NCI-H1092 (cell line): Measurements from ENCODE around the gene TNFSF13.

Source experiments
- DNase-seq: peaks from one replicate; lab custom pipeline; 2025; lab: John Stamatoyannopoulos, UW

The TNFSF13 gene

DNA sequence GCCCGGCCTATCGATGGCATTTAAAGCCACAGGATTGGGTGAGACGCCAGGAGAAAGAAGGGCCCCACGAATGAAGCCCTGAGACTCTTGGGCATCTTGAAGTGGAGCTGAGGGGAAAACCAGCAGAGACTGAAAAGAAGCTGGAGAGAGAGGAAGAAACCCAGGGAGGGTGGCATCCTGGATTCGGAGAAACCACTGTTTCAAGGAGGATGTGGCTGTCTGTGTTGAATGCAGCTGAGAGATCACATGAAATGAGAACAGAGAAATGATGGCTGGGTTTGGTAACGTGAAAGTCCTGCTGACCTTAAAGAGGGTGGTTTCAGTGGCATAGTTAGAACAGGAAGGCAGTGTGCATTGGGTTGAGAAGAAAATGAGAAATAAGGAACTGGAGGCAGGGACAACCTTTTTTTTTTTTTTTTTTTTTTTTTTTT is 5.9 kb upstream of the TNFSF13 start:
- DNase-seq = no peak

DNA sequence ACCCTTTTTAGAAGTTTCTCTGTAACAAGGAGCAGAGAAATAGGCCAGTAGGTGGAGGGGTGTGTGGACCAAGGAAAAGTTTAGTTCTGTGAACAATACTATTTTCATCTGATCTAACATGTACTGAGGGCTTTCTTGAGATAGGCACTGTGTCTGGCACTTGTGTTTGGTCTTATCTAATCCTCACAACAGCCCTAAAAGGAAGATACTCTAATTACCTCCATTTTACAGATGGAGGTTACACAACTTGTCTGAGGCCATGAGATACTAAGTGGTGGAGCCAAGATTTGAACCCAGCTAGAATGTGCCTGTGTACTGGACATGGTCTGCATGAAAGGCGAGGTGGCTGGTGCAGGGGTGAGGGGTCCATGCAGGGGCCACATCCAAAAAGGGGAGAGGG is 5.2 kb upstream of the TNFSF13 start:
- DNase-seq = no peak

DNA sequence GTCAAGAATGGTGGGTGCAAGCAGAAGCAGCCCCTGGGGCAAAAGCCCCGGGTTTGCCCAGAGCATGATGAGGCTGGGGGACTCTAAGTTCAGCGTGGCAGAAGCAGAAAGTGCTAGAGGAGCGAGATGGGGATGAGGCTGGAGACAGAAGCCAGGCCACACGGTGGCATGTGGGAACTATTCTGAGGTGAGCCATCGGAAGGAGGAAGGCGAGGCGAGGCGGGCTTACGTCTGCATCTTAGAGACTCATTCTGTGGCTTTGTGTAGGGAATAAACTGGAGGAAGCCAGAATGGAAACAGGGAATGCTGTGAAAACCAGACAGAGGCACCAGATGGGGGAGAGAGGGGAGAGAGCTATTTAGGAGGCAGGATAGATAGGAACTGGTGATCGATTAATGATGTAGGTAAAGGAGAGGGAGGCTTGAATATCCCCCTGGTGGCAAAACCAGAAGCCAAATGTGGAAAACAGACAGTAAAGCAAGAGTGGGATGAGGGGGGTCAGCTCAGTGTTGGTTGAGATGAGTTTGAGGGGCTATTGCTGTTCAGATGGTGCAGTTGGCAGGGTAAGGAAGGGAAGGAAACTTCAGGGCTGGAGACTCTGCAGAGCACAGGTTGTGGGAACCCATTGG is 3.1 kb upstream of the TNFSF13 start:
- no peak for DNase-seq

DNA sequence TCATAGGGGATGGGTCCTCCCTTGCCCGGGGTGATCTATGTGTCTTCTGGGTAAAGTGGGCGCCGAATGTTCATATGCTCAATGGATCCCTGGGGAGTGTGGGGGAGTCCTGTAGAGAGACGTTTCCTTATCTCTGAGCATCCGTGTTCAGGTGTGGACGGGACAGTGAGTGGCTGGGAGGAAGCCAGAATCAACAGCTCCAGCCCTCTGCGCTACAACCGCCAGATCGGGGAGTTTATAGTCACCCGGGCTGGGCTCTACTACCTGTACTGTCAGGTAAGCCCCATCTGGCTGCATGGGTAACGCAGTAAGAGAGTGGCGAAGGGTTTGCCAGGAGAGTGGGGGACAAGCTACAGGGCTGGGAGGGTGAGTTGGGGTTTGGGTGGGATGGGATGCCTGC is 1.9 kb upstream of the TNFSF13 start:
- DNase-seq = no peak

DNA sequence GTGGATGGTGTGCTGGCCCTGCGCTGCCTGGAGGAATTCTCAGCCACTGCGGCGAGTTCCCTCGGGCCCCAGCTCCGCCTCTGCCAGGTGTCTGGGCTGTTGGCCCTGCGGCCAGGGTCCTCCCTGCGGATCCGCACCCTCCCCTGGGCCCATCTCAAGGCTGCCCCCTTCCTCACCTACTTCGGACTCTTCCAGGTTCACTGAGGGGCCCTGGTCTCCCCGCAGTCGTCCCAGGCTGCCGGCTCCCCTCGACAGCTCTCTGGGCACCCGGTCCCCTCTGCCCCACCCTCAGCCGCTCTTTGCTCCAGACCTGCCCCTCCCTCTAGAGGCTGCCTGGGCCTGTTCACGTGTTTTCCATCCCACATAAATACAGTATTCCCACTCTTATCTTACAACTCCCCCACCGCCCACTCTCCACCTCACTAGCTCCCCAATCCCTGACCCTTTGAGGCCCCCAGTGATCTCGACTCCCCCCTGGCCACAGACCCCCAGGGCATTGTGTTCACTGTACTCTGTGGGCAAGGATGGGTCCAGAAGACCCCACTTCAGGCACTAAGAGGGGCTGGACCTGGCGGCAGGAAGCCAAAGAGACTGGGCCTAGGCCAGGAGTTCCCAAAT is 1.3 kb upstream of the TNFSF13 start:
- no peak for DNase-seq

DNA sequence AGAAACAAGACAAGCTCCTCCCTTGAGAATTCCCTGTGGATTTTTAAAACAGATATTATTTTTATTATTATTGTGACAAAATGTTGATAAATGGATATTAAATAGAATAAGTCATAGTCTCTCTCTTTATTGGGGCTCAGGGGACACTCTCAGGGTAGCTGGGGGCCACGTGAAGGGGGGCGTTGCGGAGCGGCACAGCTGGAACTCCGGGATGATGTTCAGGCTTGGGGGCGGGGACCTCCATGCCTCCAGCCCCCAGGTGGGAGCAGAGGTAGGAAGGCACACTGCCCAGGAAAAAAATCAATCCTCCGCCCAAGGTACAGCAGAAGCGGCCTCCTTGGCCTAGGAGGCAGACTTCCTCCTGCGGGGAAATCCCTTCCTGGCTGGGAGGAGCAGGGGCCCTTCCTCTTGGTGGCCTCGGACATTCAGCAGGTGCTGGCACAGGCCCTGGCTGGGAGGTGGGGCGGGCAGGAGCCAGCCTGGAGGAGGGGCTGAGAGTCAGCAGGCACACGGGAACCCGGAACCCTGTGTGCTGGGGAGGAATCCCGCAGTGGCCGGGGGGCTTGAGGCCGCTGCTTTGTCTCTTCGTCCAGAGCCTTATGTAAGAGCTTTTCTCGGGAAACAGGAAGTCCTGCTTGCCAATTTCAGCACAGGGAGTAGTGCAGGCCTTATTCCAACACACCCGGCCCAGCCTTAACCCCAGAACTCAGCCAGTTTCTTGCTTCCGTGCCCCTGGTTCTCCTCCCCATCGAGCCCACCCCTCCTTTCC is 591 bp upstream of the TNFSF13 start:
- DNase-seq = peak; percentile 46

DNA sequence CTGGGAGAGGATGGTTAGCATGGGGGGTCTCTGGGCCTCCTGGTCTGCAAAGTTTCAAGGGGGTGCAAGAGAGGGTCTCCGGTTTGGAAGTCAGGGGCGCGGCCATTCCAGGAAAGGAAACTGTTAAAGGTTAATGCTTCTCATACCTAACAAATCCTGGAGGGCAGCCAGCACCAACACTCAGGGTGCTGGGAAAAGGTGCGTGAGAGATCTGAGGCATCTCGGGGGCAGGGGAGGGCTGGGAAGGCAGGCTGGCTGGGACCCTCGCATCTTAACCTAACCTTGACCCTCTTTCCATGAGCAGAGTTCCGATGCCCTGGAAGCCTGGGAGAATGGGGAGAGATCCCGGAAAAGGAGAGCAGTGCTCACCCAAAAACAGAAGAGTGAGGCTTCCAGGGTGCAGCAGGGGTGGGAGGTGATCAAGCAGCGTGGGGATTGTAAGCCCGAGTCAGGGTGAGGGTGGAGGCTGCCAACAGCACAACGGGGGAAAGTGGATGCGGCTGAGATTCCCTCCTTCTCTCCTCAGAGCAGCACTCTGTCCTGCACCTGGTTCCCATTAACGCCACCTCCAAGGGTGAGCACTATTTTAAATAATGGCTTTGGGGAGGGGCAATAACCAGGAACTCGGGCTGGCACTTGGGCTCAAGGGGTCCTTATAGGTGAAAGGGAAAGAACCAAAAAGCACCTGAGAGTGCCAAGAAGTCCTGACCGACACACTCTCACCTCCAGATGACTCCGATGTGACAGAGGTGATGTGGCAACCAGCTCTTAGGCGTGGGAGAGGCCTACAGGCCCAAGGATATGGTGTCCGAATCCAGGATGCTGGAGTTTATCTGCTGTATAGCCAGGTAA is 996 bp downstream of the TNFSF13 start:
- DNase-seq = no peak

DNA sequence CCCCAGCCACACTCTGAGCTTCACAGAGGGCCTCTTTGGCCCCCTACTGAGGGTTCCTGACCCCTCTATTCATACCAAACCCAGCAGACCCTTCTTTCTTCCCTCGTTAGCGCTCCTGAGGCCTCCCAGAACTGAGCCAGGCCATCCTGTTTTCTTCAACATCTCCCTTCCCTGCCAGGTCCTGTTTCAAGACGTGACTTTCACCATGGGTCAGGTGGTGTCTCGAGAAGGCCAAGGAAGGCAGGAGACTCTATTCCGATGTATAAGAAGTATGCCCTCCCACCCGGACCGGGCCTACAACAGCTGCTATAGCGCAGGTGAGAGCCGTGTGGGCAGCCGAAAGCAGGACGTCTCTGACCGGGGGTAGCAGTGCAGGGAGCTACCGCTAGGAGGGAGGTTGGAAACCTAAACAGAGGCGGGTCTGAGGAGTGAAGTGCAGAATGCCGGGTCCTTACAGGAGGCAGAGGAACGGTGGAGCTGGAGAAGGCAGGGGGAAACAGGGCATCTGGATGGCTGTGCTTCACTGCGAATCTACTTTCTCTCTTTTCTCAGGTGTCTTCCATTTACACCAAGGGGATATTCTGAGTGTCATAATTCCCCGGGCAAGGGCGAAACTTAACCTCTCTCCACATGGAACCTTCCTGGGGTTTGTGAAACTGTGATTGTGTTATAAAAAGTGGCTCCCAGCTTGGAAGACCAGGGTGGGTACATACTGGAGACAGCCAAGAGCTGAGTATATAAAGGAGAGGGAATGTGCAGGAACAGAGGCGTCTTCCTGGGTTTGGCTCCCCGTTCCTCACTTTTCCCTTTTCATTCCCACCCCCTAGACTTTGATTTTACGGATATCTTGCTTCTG is 1.9 kb downstream of the TNFSF13 start:
- DNase-seq = no peak

DNA sequence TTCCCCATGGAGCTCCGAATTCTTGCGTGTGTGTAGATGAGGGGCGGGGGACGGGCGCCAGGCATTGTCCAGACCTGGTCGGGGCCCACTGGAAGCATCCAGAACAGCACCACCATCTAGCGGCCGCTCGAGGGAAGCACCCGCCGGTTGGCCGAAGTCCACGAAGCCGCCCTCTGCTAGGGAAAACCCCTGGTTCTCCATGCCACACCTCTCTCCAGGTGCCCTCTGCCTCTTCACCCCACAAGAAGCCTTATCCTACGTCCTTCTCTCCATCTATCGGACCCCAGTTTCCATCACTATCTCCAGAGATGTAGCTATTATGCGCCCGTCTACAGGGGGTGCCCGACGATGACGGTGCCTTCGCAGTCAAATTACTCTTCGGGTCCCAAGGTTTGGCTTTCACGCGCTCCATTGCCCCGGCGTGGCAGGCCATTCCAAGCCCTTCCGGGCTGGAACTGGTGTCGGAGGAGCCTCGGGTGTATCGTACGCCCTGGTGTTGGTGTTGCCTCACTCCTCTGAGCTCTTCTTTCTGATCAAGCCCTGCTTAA is 2.6 kb downstream of the TNFSF13 start:
- DNase-seq = peak; percentile 55

DNA sequence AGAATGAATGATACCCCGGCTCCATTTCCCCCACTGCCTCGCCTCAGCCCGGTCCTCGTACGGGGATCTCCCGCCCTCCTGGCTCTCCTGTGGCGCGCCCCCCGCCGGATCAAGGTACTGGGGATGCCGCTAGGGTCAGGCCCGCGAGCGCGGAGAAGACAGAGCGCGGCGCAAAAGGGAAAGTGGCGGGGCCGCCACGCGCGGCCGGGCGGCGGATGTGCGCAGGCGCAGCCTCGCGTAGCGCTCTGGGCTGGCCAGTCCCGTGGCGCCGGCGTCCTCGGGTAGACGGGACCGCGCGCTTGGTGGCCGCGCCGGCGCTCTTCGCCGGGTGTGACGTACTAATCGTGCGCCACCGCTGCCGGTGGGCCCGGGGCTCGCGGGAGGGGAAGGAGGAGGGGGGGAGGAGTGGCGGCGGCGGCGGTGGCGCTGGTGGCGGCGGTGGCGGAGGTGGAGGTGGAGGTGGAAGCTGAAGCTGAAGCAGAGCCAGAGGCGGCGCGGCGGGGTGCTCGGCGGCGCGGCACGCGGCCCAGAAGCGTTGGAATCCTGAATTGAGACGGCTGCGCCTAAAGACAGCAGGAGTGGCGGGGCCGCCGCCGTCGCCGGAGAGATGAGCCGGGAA is 3.1 kb downstream of the TNFSF13 start, which contains the start of gene SENP3:
Gene SENP3 (plus strand): TSS at position 331 of the 619 bp plus-strand sequence. CDS start 1,158 bp downstream, outside the sequence.
- peak; percentile 75 for DNase-seq

DNA sequence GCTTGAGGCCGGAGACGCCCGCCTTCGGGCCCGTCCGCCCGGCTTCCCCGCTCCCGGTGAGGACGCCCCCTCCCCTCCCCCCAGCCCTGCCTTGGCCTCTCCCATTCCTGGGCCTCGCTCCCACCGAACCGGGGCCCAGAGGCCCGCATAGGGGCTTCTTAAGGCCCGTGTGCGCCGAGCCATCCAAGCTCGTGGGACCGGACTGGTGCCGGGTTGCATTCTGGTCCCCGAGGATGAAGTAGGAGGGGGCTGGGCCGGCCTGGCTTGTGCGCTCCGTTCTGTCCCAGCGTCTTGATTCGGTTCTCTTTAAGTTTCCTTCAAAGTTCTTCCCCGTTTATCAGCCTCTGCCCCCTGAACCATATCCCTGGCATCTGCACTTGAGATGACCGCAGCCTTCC is 3.7 kb downstream of the TNFSF13 start:
- DNase-seq = no peak

DNA sequence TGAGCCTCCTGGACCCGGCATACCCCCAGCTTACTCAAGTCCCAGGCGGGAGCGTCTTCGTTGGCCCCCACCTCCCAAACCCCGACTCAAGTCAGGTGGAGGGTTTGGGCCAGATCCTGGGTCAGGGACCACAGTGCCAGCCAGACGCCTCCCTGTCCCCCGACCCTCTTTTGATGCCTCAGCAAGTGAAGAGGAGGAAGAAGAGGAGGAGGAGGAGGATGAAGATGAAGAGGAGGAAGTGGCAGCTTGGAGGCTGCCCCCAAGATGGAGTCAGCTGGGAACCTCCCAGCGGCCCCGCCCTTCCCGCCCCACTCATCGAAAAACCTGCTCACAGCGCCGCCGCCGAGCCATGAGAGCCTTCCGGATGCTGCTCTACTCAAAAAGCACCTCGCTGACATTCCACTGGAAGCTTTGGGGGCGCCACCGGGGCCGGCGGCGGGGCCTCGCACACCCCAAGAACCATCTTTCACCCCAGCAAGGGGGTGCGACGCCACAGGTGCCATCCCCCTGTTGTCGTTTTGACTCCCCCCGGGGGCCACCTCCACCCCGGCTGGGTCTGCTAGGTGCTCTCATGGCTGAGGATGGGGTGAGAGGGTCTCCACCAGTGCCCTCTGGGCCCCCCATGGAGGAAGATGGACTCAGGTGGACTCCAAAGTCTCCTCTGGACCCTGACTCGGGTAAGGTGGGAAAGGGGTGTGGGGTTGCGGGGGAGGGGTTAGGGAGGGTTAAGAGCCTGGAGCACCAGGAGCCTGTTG is 4.7 kb downstream of the TNFSF13 start:
- no peak for DNase-seq

DNA sequence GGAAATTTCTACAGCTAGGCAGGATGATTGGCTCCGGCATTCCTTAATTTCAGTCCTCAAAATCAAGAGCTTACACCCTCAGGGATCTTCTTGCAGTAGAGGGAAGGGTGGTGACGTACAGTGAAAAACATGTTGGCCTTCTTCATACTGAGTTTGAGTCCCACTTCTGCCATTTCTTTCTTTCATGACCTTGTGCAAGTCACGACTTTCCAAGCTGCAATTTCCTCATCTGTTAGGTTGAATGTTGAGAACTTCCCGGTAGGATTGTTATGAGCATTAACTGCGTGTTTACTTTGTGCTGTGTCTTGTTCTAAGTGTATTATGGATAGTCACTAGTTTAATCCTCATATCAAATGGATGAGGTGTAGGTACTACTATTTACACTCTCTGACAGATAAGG is 11.0 kb downstream of the TNFSF13 start:
- DNase-seq = no peak

DNA sequence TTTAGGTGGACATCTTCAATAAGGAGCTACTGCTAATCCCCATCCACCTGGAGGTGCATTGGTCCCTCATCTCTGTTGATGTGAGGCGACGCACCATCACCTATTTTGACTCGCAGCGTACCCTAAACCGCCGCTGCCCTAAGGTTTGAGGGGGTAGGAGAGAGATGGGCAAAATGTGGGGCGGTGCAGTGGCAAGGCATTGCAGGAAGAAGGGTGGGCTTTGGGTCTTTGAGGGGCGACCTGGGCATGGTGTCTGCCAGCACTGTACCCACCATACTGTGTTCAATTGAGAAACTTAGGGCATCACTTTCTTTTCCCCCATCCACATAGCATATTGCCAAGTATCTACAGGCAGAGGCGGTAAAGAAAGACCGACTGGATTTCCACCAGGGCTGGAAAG is 11.8 kb downstream of the TNFSF13 start:
- no peak for DNase-seq

DNA sequence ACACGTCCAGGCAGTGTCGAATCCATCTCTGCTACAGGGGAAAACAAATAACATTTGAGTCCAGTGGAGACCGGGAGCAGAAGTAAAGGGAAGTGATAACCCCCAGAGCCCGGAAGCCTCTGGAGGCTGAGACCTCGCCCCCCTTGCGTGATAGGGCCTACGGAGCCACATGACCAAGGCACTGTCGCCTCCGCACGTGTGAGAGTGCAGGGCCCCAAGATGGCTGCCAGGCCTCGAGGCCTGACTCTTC is 13.7 kb downstream of the TNFSF13 start:
- no peak for DNase-seq

DNA sequence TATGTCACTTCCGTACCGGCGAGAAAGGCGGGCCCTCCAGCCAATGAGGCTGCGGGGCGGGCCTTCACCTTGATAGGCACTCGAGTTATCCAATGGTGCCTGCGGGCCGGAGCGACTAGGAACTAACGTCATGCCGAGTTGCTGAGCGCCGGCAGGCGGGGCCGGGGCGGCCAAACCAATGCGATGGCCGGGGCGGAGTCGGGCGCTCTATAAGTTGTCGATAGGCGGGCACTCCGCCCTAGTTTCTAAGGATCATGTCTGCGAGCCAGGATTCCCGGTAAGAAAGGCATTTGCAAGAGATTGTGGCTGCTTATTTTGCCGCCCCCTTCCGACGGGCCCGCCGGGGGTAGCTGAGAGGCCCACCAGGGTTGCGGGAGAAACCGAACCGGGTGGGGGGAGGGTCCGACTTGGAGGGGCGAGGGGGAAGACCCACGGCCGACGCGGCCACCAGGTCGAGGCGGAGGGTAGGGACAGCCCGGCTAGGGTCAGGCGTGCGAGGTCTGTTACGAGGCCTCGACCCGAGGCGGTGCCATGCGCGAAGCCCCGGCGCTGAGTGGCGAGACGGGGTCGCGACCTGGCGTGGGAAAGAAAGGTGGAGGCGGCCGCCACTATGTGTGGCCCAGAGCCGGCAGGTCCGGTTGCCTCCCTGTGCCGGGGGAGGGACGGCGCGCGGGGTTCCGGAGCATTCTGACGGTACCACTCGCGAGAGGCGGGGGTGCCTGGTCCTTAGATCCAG is 14.2 kb downstream of the TNFSF13 start:
- peak; percentile 97 for DNase-seq

DNA sequence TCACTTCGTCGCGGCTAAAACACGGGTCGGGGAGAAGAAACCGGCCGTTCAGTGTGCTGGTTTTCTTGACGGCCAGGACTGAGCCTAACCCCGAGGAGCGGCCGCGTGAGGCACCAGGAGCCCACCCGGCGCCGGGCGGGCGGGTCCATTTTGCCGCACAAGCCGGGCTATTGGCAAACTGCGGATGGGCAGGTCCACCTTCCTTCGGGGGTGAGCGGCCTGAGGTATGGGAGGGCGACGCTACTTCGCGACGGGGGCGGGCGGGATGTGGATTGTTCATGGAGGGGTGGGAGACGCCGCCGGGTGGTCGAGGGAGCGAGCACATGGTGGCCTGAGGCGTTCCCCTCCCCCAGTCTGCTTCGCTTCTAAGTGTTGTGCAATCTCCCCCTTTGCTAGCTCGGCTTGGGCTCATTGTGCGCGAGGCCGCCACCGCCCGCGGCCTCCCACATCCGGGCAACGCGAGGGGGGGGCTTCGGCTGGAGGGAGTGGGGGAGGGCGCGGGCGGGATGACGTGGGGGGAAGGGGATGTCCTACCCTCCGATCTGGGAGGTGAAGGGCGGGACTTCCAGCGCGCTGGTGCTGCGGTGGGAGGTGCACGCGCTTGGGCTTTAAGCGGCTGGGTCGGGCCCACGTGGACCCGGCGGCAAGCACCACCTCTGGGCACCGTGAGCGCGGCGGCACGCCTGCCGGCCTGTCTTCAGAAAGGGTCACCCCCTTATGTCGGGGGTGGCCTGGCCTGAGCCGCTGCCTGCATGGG is 15.0 kb downstream of the TNFSF13 start:
- DNase-seq = peak; percentile 58

DNA sequence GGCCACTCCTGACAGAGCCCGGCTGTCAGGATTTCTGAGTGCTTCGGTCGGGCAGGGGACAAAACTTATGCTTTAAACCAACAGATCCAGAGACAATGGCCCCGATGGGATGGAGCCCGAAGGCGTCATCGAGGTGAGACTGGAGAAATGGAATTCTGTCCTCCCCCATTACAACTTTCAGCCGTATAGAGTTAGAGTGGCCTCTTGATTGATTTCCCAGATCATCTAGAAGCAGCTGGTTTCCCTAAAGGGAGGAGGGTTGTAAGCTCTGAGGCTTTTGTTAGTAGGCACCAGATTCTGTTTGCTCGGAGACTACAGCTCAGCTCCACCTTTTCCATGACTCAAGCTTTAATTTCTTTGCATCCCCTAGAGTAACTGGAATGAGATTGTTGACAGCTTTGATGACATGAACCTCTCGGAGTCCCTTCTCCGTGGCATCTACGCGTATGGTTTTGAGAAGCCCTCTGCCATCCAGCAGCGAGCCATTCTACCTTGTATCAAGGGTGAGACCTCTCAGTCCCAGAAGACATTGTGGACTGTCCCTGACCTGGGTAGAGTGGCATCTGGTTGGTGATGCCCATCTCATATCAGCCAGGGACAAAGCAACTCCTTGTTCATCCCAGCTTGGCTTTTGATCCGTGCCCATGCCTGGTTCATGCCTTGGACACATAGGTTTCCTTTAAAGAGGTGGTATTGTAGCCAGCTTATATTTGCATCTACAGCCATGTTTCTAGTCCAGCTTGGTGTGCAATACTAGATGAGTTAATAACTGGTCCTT is 15.8 kb downstream of the TNFSF13 start:
- DNase-seq = no peak
